H9 (cell line): ENCODE measurements around the gene ZNF618. TPM values are rescaled to one million over a fixed set of nuclear protein-coding genes. Genes with fewer than 3 reads are reported as not detected.
A peak's percentile ranks its signal among the peaks of the same experiment; 100 is the strongest.

Experiments used
- DNase-seq: peaks from one replicate; pipeline ENCODE4 v3.0.0-alpha.2; 2017
- H2AFZ ChIP-seq: one replicate; pipeline ENCODE4 v1.6.1; 2013; ENCODE audit warnings: mild to moderate bottlenecking, low read length, control low read depth, moderate library complexity
- H2AK5ac ChIP-seq: 2 replicates; pipeline ENCODE4 v1.6.1; 2013; ENCODE audit warnings: low read length, control low read depth, mixed read lengths; ENCODE audit not compliant: insufficient read length
- H2BK120ac ChIP-seq: one replicate; pipeline ENCODE4 v1.6.1; 2013; ENCODE audit warnings: low read depth, mild to moderate bottlenecking, low read length, control low read depth, inconsistent platforms; ENCODE audit not compliant: poor library complexity, severe bottlenecking
- H2BK12ac ChIP-seq: 2 replicates; pipeline ENCODE4 v1.6.1; 2013; ENCODE audit warnings: low read length, control low read depth, mixed read lengths, low read depth; ENCODE audit not compliant: insufficient read length
- H2BK15ac ChIP-seq: 2 replicates; pipeline ENCODE4 v1.6.1; 2013; ENCODE audit warnings: low read depth, low read length, control low read depth
- H2BK20ac ChIP-seq: one replicate; pipeline ENCODE4 v1.6.1; 2013; ENCODE audit warnings: low read depth, mild to moderate bottlenecking, low read length, control low read depth, inconsistent platforms; ENCODE audit not compliant: poor library complexity, severe bottlenecking
- H2BK5ac ChIP-seq: 2 replicates; pipeline ENCODE4 v1.6.1; 2013; ENCODE audit warnings: low read length, control low read depth, mixed read lengths; ENCODE audit not compliant: insufficient read length
- H3K14ac ChIP-seq: 2 replicates; pipeline ENCODE4 v1.6.1; 2013; ENCODE audit warnings: low read length, control low read depth; ENCODE audit not compliant: insufficient read depth
- H3K18ac ChIP-seq: 2 replicates; pipeline ENCODE4 v1.6.1; 2013; ENCODE audit warnings: low read depth, mild to moderate bottlenecking, mixed read lengths, low read length, control low read depth; ENCODE audit not compliant: insufficient read length
- H3K23ac ChIP-seq: 2 replicates; pipeline ENCODE4 v1.6.1; 2013; ENCODE audit warnings: low read length, control low read depth, mixed read lengths, low read depth; ENCODE audit not compliant: insufficient read length
- H3K23me2 ChIP-seq: 2 replicates; pipeline ENCODE4 v1.6.1; 2013; ENCODE audit warnings: low read depth, mild to moderate bottlenecking, mixed read lengths, low read length, control low read depth; ENCODE audit not compliant: insufficient read length, poor library complexity, severe bottlenecking
- H3K27ac ChIP-seq: 2 replicates; pipeline ENCODE4 v1.5.1; 2013; ENCODE audit warnings: low read length, control low read depth, mixed read lengths, low read depth; ENCODE audit not compliant: insufficient read length
- H3K27me3 ChIP-seq: 2 replicates; pipeline ENCODE4 v1.6.1; 2013; ENCODE audit warnings: low read length, control low read depth, inconsistent platforms; ENCODE audit not compliant: insufficient read depth
- H3K4ac ChIP-seq: 2 replicates; pipeline ENCODE4 v1.6.1; 2013; ENCODE audit warnings: low read depth, mild to moderate bottlenecking, control low read depth, inconsistent platforms, low read length, moderate library complexity
- H3K4me1 ChIP-seq: 2 replicates; pipeline ENCODE4 v1.6.1; 2013; ENCODE audit warnings: low read length, control low read depth, inconsistent platforms; ENCODE audit not compliant: insufficient read depth
- H3K4me2 ChIP-seq: 2 replicates; pipeline ENCODE4 v1.6.1; 2013; ENCODE audit warnings: low read length, control low read depth, mixed read lengths; ENCODE audit not compliant: insufficient read length, insufficient read depth
- H3K56ac ChIP-seq: 2 replicates; pipeline ENCODE4 v1.6.1; 2013; ENCODE audit warnings: low read depth, mild to moderate bottlenecking, mixed read lengths, low read length, control low read depth; ENCODE audit not compliant: insufficient read length
- H3K79me1 ChIP-seq: 2 replicates; pipeline ENCODE4 v1.6.1; 2013; ENCODE audit warnings: low read depth, mild to moderate bottlenecking, moderate library complexity, low read length, control low read depth, inconsistent platforms; ENCODE audit not compliant: insufficient read depth, poor library complexity, severe bottlenecking
- H3K79me2 ChIP-seq: 2 replicates; pipeline ENCODE4 v1.6.1; 2013; ENCODE audit warnings: low read length, control low read depth, inconsistent platforms; ENCODE audit not compliant: insufficient read depth
- H3K9ac ChIP-seq: 2 replicates; pipeline ENCODE4 v1.6.1; 2013; ENCODE audit warnings: low read length, control low read depth, mixed read lengths; ENCODE audit not compliant: insufficient read length; ENCODE audit errors: extremely low read depth
- H3K9me3 ChIP-seq: one replicate; pipeline ENCODE4 v1.6.1; 2013; ENCODE audit warnings: low read depth, low read length, inconsistent platforms; ENCODE audit not compliant: control insufficient read depth
- H3T11ph ChIP-seq: one replicate; pipeline ENCODE4 v1.6.1; 2013; ENCODE audit warnings: mild to moderate bottlenecking, low read length, control low read depth, inconsistent platforms
- H4K20me1 ChIP-seq: one replicate; pipeline ENCODE4 v1.6.1; 2013; ENCODE audit not compliant: control insufficient read depth, insufficient read length, insufficient read depth
- H4K5ac ChIP-seq: 2 replicates; pipeline ENCODE4 v1.6.1; 2013; ENCODE audit warnings: low read depth, mild to moderate bottlenecking, mixed read lengths, low read length, control low read depth; ENCODE audit not compliant: insufficient read length
- H4K8ac ChIP-seq: replicated peaks from 2 replicates; pipeline ENCODE4 v1.6.1; 2013; ENCODE audit warnings: low read length, control low read depth, mixed read lengths, low read depth; ENCODE audit not compliant: insufficient read length
- H4K91ac ChIP-seq: 2 replicates; pipeline ENCODE4 v1.6.1; 2013; ENCODE audit warnings: low read depth, mild to moderate bottlenecking, moderate library complexity, mixed read lengths, low read length, control low read depth; ENCODE audit not compliant: insufficient read length
- H3K27ac Mint-ChIP-seq, 3 experiments: 2 replicates in 2 of 3; 3 replicates in 1 of 3; pipeline ENCODE4 v1.8.0; 2020 to 2021; ENCODE audit warnings: mixed read lengths in 3 of 3, mild to moderate bottlenecking in 1 of 3, moderate library complexity in 1 of 3
- H3K27me3 Mint-ChIP-seq: 2 replicates; pipeline ENCODE4 v1.8.0; 2021; ENCODE audit warnings: low read depth, mild to moderate bottlenecking, moderate library complexity, mixed read lengths
- H3K36me3 Mint-ChIP-seq, 3 experiments: 2 replicates in 2 of 3; 3 replicates in 1 of 3; pipeline ENCODE4 v1.8.0; 2020 to 2021; ENCODE audit warnings: low read depth in 3 of 3, mixed read lengths in 3 of 3; ENCODE audit not compliant: insufficient read depth in 1 of 3
- H3K4me1 Mint-ChIP-seq, 2 experiments: 2 replicates each; pipeline ENCODE4 v1.8.0; 2020; ENCODE audit warnings: mixed read lengths in 2 of 2
- H3K4me3 Mint-ChIP-seq, 2 experiments: 2 replicates in 1 of 2; 3 replicates in 1 of 2; pipeline ENCODE4 v1.8.0; 2020 to 2021; ENCODE audit warnings: mild to moderate bottlenecking in 2 of 2, mixed read lengths in 2 of 2, moderate library complexity in 1 of 2
- H3K9me3 Mint-ChIP-seq, 2 experiments: 2 replicates in 1 of 2; 3 replicates in 1 of 2; pipeline ENCODE4 v1.8.0; 2020; ENCODE audit warnings: mild to moderate bottlenecking in 2 of 2, mixed read lengths in 2 of 2, moderate library complexity in 1 of 2
- WGBS: extraction: QIAGEN DNeasy Blood & Tissue Kit; methylation state at CpG from one replicate; pipeline ENCODE4 v1.1.7; 2013; ENCODE audit warnings: missing lambda C conversion rate, low lambda C conversion rate, mixed read lengths; ENCODE audit not compliant: insufficient read length; ENCODE audit errors: extremely low coverage; 5-methylcytosine and 5-hydroxymethylcytosine counted together
- long read RNA-seq: library from polyadenylated mRNA; unstranded; transcript quantifications from one replicate; pipeline ENCODE4 v2.0.0, GENCODE V29; 2020
- total RNA-seq: library from RNA; stranded (reverse); gene quantifications from 2 replicates; pipeline ENCODE4 v1.2.1, GENCODE V29; 2021
- TF ChIP-seq, protein P1 (sequence below): fragments of 200-600 bp; sonication (generic); conservative IDR thresholded peaks from 3 replicates; pipeline ENCODE4 v1.8.0; 2021; ENCODE audit warnings: antibody characterized with exemption, mild to moderate bottlenecking

Gene ZNF618, protein sequence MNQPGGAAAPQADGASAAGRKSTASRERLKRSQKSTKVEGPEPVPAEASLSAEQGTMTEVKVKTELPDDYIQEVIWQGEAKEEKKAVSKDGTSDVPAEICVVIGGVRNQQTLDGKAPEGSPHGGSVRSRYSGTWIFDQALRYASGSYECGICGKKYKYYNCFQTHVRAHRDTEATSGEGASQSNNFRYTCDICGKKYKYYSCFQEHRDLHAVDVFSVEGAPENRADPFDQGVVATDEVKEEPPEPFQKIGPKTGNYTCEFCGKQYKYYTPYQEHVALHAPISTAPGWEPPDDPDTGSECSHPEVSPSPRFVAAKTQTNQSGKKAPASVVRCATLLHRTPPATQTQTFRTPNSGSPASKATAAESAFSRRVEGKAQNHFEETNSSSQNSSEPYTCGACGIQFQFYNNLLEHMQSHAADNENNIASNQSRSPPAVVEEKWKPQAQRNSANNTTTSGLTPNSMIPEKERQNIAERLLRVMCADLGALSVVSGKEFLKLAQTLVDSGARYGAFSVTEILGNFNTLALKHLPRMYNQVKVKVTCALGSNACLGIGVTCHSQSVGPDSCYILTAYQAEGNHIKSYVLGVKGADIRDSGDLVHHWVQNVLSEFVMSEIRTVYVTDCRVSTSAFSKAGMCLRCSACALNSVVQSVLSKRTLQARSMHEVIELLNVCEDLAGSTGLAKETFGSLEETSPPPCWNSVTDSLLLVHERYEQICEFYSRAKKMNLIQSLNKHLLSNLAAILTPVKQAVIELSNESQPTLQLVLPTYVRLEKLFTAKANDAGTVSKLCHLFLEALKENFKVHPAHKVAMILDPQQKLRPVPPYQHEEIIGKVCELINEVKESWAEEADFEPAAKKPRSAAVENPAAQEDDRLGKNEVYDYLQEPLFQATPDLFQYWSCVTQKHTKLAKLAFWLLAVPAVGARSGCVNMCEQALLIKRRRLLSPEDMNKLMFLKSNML
- total RNA-seq = 13.6 and 16.3 TPM in 2 replicates
- long read RNA-seq, full-length matches to known transcripts = 6 of 53 reads
- long read RNA-seq, partial matches to known transcripts = 9 of 53 reads
- long read RNA-seq, other reads (novel, unspliced or antisense) = 38 of 53 reads

DNA sequence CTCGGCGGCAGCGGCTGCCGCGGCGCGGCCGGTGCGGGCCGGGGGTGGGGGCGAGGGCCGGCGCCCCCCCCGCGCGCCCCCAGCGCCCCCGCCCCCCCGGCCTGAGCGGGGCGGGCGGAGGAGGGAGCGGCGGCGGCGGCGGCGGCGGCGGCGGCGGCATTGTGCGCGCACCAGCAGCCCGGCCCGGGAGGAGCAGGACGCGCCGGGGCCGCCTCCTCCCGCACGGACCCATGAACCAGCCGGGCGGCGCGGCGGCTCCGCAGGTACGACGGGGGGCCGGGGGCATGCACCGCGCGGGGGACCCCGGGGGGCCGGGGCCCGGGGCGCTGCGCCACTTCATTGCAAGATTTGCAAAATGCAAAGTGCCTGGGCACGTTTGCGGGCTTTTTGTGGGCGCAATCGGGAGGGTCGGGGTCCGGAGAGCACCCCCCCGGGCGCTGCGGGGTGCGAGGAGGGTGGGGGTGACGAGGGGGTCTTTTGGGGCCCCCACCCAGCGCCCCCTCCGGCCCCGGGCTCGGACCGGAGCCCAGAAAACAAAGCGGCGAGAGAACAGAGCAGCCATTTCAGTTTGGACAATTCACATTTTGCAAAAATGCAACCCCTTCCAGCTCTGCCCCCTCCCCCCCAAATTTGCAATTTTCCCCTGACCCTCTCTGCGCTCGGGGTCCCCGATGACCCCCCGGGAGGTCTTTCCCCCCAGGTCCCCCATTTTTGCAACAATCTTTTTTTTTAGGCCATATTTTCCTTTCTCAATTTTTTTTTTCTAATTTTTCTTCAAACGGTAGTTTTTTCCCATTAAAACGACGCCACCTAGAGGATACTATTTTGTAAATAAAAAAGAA is at the start of gene ZNF618:
Gene ZNF618, plus strand, starts transcription at position 159 of the 842 bp plus-strand sequence. Its CDS starts 72 bp downstream, at position 231.
- H2BK120ac ChIP-seq = no peak within 1 kb of the TSS
- H3T11ph ChIP-seq = no peak within 1 kb of the TSS
- peak within 1 kb of the TSS; percentile 34 for H3K9ac ChIP-seq
- no peak within 1 kb of the TSS for H2BK12ac ChIP-seq
- no CpG with 5 or more reads among the region's 84 CpGs for WGBS
- no peak within 1 kb of the TSS for H4K91ac ChIP-seq
- no peaks in the 10 kb centered on the region for H3K23me2 ChIP-seq
- H3K79me2 ChIP-seq = peaks cover 6% of the 10 kb centered on the region; the same call in 1 of the 2 replicates
- TF ChIP-seq, protein P1, sequence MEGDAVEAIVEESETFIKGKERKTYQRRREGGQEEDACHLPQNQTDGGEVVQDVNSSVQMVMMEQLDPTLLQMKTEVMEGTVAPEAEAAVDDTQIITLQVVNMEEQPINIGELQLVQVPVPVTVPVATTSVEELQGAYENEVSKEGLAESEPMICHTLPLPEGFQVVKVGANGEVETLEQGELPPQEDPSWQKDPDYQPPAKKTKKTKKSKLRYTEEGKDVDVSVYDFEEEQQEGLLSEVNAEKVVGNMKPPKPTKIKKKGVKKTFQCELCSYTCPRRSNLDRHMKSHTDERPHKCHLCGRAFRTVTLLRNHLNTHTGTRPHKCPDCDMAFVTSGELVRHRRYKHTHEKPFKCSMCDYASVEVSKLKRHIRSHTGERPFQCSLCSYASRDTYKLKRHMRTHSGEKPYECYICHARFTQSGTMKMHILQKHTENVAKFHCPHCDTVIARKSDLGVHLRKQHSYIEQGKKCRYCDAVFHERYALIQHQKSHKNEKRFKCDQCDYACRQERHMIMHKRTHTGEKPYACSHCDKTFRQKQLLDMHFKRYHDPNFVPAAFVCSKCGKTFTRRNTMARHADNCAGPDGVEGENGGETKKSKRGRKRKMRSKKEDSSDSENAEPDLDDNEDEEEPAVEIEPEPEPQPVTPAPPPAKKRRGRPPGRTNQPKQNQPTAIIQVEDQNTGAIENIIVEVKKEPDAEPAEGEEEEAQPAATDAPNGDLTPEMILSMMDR = peak; percentile 67
- H2AFZ ChIP-seq = peak within 1 kb of the TSS; percentile 14
- peaks cover 26% of the 10 kb centered on the region for H3K27me3 Mint-ChIP-seq
- no peak within 1 kb of the TSS for H2BK15ac ChIP-seq
- H3K27ac Mint-ChIP-seq = peak within 1 kb of the TSS; percentile 93 to 99 (median 97)
- no peak within 1 kb of the TSS for H2AK5ac ChIP-seq
- no peaks in the 10 kb centered on the region for H4K20me1 ChIP-seq
- H3K4ac ChIP-seq = no peak within 1 kb of the TSS; the same call in 1 of the 2 replicates
- H3K36me3 Mint-ChIP-seq = peaks cover 0 to 1% (median 0%) of the 10 kb centered on the region in 3 experiments; a peak in 2 of 7 replicates
- peak within 1 kb of the TSS; percentile 15 for H3K18ac ChIP-seq
- H3K4me2 ChIP-seq = peak within 1 kb of the TSS; percentile 25
- no peak within 1 kb of the TSS for H3K56ac ChIP-seq
- H3K4me1 ChIP-seq = peaks cover 8% of the 10 kb centered on the region; the same call in 1 of the 2 replicates
- no peak within 1 kb of the TSS for H4K8ac ChIP-seq
- H3K23ac ChIP-seq = no peak within 1 kb of the TSS
- peak within 1 kb of the TSS; percentile 90 to 98 for H3K4me3 Mint-ChIP-seq
- no peaks in the 10 kb centered on the region; the same call in 1 of the 2 replicates for H3K27me3 ChIP-seq
- no peaks in the 10 kb centered on the region for H3K9me3 ChIP-seq
- no peak within 1 kb of the TSS for H2BK5ac ChIP-seq
- H3K4me1 Mint-ChIP-seq = peaks cover 22 to 43% of the 10 kb centered on the region in 2 experiments
- no peak within 1 kb of the TSS for H3K27ac ChIP-seq
- H3K9me3 Mint-ChIP-seq = peaks cover 3% of the 10 kb centered on the region in 2 experiments; a peak in 2 of 5 replicates
- peak within 1 kb of the TSS; percentile 90 for H3K14ac ChIP-seq
- DNase-seq = no peak
- no peaks in the 10 kb centered on the region for H3K79me1 ChIP-seq
- no peak within 1 kb of the TSS for H4K5ac ChIP-seq
- H2BK20ac ChIP-seq = no peak within 1 kb of the TSS
